Measurements from ENCODE around the gene PSMB7.

GRCh38 chr9:124384846-124385245 is 30.4 kb downstream of the PSMB7 start:
- TF ChIP-seq, protein P1, sequence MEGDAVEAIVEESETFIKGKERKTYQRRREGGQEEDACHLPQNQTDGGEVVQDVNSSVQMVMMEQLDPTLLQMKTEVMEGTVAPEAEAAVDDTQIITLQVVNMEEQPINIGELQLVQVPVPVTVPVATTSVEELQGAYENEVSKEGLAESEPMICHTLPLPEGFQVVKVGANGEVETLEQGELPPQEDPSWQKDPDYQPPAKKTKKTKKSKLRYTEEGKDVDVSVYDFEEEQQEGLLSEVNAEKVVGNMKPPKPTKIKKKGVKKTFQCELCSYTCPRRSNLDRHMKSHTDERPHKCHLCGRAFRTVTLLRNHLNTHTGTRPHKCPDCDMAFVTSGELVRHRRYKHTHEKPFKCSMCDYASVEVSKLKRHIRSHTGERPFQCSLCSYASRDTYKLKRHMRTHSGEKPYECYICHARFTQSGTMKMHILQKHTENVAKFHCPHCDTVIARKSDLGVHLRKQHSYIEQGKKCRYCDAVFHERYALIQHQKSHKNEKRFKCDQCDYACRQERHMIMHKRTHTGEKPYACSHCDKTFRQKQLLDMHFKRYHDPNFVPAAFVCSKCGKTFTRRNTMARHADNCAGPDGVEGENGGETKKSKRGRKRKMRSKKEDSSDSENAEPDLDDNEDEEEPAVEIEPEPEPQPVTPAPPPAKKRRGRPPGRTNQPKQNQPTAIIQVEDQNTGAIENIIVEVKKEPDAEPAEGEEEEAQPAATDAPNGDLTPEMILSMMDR (conservative IDR thresholded peaks at IDR 0.05) = no peak
- no peak for TF ChIP-seq ZFX (IDR thresholded peaks at IDR 0.05)
